ENCODE results near the gene CHST7. TPM values are rescaled to one million over a fixed set of nuclear protein-coding genes. Genes with fewer than 3 reads are reported as not detected.

Gene CHST7
- total RNA-seq, 4 donors from 2014 or later, result 11.5 to 36.4 (median 19.6) TPM

DNA sequence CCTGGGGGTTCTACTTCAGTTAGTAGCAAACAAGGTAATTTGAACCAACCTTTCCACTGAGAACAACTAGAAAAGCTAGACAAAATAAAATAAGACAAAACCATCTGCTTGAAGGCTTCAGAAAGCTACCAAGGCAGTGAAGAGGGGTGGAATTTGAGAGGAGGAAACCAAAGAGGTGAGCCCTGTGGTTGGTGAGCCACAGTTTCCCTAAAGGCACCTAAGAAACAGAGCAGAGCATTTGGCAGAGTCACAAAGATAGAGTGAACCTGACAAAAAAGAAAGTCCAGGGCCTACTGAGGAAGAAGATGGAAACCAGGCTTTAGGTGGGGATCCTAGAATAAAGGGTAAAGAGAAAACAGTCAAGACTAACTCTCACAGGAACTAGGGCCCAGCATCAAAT lies 44.3 kb downstream of the CHST7 start:
- no peak overlapping the region for H3K4me3 ChIP-seq (ENCODE audit: low read depth, poor library complexity, severe bottlenecking)
- intact Hi-C loops (cut with DNase I; ENCODE audit: low total_unique reads), result no loop called here
- TF ChIP-seq, protein P1, sequence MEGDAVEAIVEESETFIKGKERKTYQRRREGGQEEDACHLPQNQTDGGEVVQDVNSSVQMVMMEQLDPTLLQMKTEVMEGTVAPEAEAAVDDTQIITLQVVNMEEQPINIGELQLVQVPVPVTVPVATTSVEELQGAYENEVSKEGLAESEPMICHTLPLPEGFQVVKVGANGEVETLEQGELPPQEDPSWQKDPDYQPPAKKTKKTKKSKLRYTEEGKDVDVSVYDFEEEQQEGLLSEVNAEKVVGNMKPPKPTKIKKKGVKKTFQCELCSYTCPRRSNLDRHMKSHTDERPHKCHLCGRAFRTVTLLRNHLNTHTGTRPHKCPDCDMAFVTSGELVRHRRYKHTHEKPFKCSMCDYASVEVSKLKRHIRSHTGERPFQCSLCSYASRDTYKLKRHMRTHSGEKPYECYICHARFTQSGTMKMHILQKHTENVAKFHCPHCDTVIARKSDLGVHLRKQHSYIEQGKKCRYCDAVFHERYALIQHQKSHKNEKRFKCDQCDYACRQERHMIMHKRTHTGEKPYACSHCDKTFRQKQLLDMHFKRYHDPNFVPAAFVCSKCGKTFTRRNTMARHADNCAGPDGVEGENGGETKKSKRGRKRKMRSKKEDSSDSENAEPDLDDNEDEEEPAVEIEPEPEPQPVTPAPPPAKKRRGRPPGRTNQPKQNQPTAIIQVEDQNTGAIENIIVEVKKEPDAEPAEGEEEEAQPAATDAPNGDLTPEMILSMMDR (IDR thresholded peaks at IDR 0.05), result no peak
- TF ChIP-seq POLR2A (IDR thresholded peaks at IDR 0.05), result no peak
- DNase-seq (ENCODE audit: low spot score in 2 of 2), result no peak

DNA sequence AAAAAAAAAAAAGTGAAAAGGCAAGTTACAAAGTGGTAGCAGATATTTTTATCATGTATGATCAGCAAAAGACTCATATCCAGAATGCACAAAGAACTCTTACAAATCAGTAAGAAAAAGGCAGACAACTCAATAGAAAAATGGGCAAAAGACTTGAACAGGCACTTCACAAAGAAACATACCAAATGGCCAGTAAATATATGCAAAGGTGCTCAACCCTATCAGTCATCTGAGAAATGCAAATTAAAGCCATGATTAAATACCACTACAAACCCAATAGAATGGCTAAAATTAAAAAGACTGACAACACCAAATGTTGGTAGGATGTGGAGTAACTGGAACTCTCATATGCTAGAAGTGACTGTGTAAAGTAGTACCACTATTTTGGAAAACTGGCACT lies 45.4 kb downstream of the CHST7 start:
- intact Hi-C loops (cut with DNase I; ENCODE audit: low total_unique reads), result no loop called here
- TF ChIP-seq, protein P1 (IDR thresholded peaks at IDR 0.05), result no peak
- no peak for TF ChIP-seq POLR2A (IDR thresholded peaks at IDR 0.05)
- DNase-seq (ENCODE audit: low spot score in 2 of 2), result no peak
- H3K4me3 ChIP-seq (ENCODE audit: low read depth, poor library complexity, severe bottlenecking), result no peak overlapping the region

DNA sequence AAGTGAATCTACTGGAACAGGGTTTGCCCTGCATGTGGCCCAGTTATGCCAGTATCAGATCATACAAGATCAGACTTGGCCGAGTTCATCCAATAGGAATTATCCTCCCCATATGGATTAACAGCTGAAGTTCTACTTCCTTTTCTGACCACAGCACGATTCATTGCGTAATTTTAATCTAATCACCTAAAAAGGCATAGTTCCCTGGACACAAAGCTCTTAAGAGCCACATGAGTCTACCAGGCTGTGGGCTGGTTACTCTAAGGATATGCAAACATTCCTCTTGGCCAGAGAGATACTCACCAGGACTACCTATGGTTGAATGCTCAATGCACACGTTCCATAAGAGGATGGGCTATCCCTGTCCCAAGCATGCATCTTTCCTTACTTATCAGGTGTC lies 46.9 kb downstream of the CHST7 start:
- no peak overlapping the region for H3K4me3 ChIP-seq (ENCODE audit: low read depth, poor library complexity, severe bottlenecking)
- 84 to 87% methylated on average over 4 of the region's 4 CpGs for WGBS, 2 donors
- TF ChIP-seq POLR2A (IDR thresholded peaks at IDR 0.05), result no peak
- TF ChIP-seq, protein P1 (IDR thresholded peaks at IDR 0.05), result no peak
- intact Hi-C loops (cut with DNase I; ENCODE audit: low total_unique reads), result no loop called here
- no peak for DNase-seq (ENCODE audit: low spot score in 2 of 2)

DNA sequence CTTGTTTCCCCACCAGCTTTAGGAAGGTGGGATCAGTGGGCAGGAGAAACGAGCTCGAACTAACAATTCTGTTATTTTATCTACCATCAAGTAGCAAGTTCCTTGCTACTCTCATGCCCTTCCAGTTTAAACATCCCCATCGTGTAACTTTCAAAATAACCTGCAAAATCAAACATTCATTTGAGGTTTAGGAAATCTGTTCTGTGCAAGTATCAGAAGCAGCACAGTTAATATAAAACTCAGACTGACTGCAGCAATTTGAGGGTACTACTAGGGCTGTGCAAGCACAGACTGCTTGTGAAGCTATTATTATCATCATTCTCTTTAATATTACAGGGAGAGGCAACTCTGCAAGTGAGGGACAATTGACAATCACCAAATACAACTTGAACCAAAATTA lies 48.0 kb downstream of the CHST7 start:
- no peak for TF ChIP-seq POLR2A (IDR thresholded peaks at IDR 0.05)
- TF ChIP-seq, protein P1 (IDR thresholded peaks at IDR 0.05), result no peak
- intact Hi-C loops (cut with DNase I; ENCODE audit: low total_unique reads), result no loop called here
- no peak overlapping the region for H3K4me3 ChIP-seq (ENCODE audit: low read depth, poor library complexity, severe bottlenecking)
- 71 to 81% methylated on average over 3 of the region's 3 CpGs for WGBS, 2 donors
- DNase-seq (ENCODE audit: low spot score in 2 of 2), result no peak

DNA sequence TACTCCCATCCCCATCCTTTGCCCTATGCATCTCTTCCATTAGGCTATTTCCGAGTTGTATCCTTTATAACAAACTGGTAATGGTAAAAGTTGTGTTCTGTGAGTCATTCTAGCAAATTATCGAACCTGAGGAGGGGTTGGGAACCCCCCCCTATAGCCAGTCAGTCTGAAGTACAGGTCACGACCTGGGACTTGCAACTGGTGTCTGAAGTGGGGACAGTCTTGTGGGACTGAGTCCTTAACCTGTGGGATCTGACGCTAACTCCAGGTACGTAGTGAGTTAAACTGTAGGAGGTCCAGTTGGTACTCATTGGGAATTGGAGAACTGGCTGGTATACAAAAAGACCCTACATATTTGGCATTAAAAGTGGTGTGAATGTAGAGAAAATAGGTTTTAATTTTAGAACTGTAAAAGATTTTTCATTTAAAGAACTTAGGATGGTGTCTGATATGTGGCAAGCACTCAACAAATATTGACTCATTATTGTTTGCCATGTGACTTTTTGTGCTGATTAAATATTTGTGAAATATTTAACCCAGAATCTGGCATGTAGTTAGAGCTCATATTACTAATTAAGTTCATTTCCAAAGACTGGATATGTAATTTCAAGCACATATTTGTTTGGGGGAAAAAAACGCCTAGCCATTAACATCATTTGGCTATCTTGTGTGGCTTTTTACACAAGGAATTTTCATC lies 50.7 kb downstream of the CHST7 start:
- WGBS, 2 donors, result 75 to 95% methylated on average over 6 of the region's 6 CpGs
- H3K4me3 ChIP-seq (ENCODE audit: low read depth, poor library complexity, severe bottlenecking), result no peak overlapping the region
- no peak for DNase-seq (ENCODE audit: low spot score in 2 of 2)
- intact Hi-C loops (cut with DNase I; ENCODE audit: low total_unique reads), result no loop called here
- TF ChIP-seq, protein P1 (IDR thresholded peaks at IDR 0.05), result no peak
- no peak for TF ChIP-seq POLR2A (IDR thresholded peaks at IDR 0.05)

DNA sequence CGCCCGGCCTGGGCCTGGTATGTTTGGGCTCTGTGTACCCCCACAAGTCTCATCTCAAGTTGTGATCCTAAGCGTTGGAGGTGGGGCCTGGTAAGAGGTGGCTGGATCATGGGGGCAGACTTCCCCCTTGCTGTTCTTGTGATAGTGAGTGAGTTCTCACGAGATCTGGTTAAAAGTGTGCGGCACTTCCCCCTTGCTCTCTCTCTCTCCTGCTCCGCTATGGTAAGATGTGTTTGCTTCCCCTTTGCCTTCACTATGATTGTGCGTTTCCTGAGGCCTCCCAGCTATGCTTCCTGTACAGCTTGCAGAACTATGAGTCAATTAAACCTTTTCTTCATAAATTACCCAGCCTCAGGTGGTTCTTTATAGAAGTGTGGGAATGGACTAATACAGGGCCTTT lies 53.0 kb downstream of the CHST7 start:
- DNase-seq (ENCODE audit: low spot score in 2 of 2), result peak in 1 of 2 donors; percentile 23
- 55 to 72% methylated on average over 4 to 7 of the region's 7 CpGs for WGBS, 2 donors
- no peak overlapping the region for H3K4me3 ChIP-seq (ENCODE audit: low read depth, poor library complexity, severe bottlenecking)
- intact Hi-C loops (cut with DNase I; ENCODE audit: low total_unique reads), result no loop called here
- no peak for TF ChIP-seq POLR2A (IDR thresholded peaks at IDR 0.05)
- TF ChIP-seq, protein P1 (IDR thresholded peaks at IDR 0.05), result no peak
